Thoracic aorta (tissue), 2 donors: ENCODE data around the gene NR5A1. TPM values are rescaled to one million over a fixed set of nuclear protein-coding genes. Genes with fewer than 3 reads are reported as not detected.

Experiments used
- ATAC-seq: fragments of 150-250 bp; one replicate; pipeline ENCODE4 v1.8.0; 2017; ENCODE audit warnings: low read depth; ENCODE audit not compliant: insufficient number of reproducible peaks, low FRiP score
- DNase-seq: peaks from one replicate; pipeline ENCODE4 v3.0.0-alpha.2; 2020; ENCODE audit warnings: low spot score
- H3K27ac ChIP-seq, 2 donors: fragments of 200-600 bp; sonication (generic); 1 replicate in 1 of 2; 2 replicates in 1 of 2; pipeline ENCODE4 v1.5.1; 2016; ENCODE audit warnings: mild to moderate bottlenecking in 2 of 2, moderate library complexity in 2 of 2
- H3K27me3 ChIP-seq: fragments of 200-600 bp; sonication (generic); replicated peaks from 2 replicates; pipeline ENCODE4 v1.6.0; 2016; ENCODE audit warnings: mild to moderate bottlenecking; ENCODE audit not compliant: insufficient read depth
- H3K36me3 ChIP-seq: fragments of 200-600 bp; sonication (generic); one replicate; pipeline ENCODE4 v1.5.1; 2016
- H3K4me1 ChIP-seq, 2 donors: fragments of 200-600 bp; sonication (generic); 1 replicate in 1 of 2; 2 replicates in 1 of 2; pipeline versions ENCODE4 v1.5.1 to v1.6.0; 2016; ENCODE audit warnings: low read depth in 2 of 2, mild to moderate bottlenecking in 1 of 2; ENCODE audit not compliant: control insufficient read depth in 1 of 2
- H3K4me3 ChIP-seq: fragments of 200-600 bp; sonication (generic); 2 replicates; pipeline ENCODE4 v1.5.1; 2016; ENCODE audit warnings: mild to moderate bottlenecking
- H3K9me3 ChIP-seq: fragments of 200-600 bp; sonication (generic); 2 replicates; pipeline ENCODE4 v1.5.1; 2016
- total RNA-seq, 2 donors: library from RNA; depleted of rRNA; stranded (reverse); fragments of >200 nt; gene quantifications; one replicate each; pipeline versions ENCODE4 v1.1.0 to v1.2.3, GENCODE V29; 2016
- TF ChIP-seq, protein P1 (sequence below): fragments of 200-600 bp; sonication (generic); IDR thresholded peaks from one replicate; pipeline ENCODE4 v1.5.1; 2019; ENCODE audit warnings: antibody characterized with exemption

The NR5A1 gene
- total RNA-seq, 2 donors from 2014 or later = not detected

GRCh38 chr9:124550072-124550471 lies 42.9 kb upstream of the NR5A1 start:
- no peaks in the 10 kb centered on the region for H3K36me3 ChIP-seq
- H3K27me3 ChIP-seq = no peaks in the 10 kb centered on the region
- TF ChIP-seq, protein P1, sequence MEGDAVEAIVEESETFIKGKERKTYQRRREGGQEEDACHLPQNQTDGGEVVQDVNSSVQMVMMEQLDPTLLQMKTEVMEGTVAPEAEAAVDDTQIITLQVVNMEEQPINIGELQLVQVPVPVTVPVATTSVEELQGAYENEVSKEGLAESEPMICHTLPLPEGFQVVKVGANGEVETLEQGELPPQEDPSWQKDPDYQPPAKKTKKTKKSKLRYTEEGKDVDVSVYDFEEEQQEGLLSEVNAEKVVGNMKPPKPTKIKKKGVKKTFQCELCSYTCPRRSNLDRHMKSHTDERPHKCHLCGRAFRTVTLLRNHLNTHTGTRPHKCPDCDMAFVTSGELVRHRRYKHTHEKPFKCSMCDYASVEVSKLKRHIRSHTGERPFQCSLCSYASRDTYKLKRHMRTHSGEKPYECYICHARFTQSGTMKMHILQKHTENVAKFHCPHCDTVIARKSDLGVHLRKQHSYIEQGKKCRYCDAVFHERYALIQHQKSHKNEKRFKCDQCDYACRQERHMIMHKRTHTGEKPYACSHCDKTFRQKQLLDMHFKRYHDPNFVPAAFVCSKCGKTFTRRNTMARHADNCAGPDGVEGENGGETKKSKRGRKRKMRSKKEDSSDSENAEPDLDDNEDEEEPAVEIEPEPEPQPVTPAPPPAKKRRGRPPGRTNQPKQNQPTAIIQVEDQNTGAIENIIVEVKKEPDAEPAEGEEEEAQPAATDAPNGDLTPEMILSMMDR = no peak
- H3K4me1 ChIP-seq = no peaks in the 10 kb centered on the region
- DNase-seq (no peak), ATAC-seq (no peak)
- no peak overlapping the region for H3K4me3 ChIP-seq
- H3K27ac ChIP-seq = no peak overlapping the region
- no peaks in the 10 kb centered on the region for H3K9me3 ChIP-seq

DNA sequence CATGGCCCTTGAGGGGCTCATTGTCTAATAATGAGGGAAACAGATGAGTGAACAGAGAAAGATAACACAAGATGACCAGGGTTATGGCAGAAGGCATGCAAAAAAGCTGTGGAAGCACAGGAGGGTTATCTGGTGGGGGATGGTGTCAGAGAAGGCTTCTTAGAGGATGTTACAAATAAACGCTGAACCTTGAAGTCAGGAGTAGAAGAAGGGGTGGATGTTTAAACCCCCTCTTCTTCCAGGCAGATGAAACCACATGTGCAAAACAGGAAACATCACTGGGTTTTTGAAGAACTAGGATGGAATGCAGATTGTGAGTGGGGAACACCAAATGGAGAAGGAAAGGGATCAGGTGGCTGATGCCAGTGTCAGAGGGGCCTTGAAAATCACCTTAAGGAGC lies 41.8 kb upstream of the NR5A1 start:
- TF ChIP-seq, protein P1 = no peak
- Histone ChIP-seq H3K36me3 (no peaks in the 10 kb centered on the region), H3K4me1 (no peaks in the 10 kb centered on the region), H3K27ac (no peak overlapping the region), H3K4me3 (no peak overlapping the region), H3K9me3 (no peaks in the 10 kb centered on the region), H3K27me3 (no peaks in the 10 kb centered on the region)
- DNase-seq (no peak), ATAC-seq (no peak)

DNA sequence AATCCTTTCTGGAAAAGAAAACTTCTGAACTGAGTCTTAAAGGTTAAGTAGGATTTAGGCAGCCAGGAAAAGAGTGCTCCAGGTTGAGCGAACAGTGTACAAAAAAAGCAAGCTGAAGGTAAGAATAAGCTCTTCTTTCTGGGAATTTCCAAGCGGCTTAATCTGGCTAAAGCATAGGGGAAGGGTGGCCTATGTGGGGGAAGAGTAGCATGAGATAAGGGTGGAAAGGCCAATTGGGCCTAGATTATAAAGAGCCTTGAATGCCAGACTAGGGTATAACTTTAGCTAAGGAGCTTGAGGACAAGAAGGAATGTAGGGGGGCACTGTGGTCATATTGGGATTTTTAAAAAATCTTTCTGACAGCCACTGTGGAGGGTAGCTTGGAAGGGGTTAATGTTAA lies 37.3 kb upstream of the NR5A1 start:
- Histone ChIP-seq H3K27me3 (no peaks in the 10 kb centered on the region), H3K9me3 (no peaks in the 10 kb centered on the region), H3K27ac (no peak overlapping the region), H3K4me3 (no peak overlapping the region), H3K4me1 (no peaks in the 10 kb centered on the region), H3K36me3 (no peaks in the 10 kb centered on the region)
- DNase-seq = no peak
- ATAC-seq = no peak
- TF ChIP-seq, protein P1 = no peak

- no peak overlapping the region for H3K27ac ChIP-seq
- H3K36me3 ChIP-seq = no peaks in the 10 kb centered on the region
- no peaks in the 10 kb centered on the region for H3K27me3 ChIP-seq
- DNase-seq = no peak
- no peak overlapping the region for H3K4me3 ChIP-seq
- ATAC-seq = no peak
- TF ChIP-seq, protein P1 = no peak
- H3K4me1 ChIP-seq = no peaks in the 10 kb centered on the region
- H3K9me3 ChIP-seq = no peaks in the 10 kb centered on the region
These were observed 34.6 kb upstream of the NR5A1 start for GRCh38 chr9:124541824-124542223.

GRCh38 chr9:124537926-124538325 lies 30.7 kb upstream of the NR5A1 start:
- TF ChIP-seq, protein P1 = no peak
- no peak for ATAC-seq
- H3K27me3 ChIP-seq = no peaks in the 10 kb centered on the region
- no peak overlapping the region for H3K27ac ChIP-seq
- DNase-seq = no peak
- H3K9me3 ChIP-seq = no peaks in the 10 kb centered on the region
- no peaks in the 10 kb centered on the region for H3K36me3 ChIP-seq
- no peaks in the 10 kb centered on the region for H3K4me1 ChIP-seq
- H3K4me3 ChIP-seq = no peak overlapping the region
